ENCODE results near the gene CHRNB4. TPM values are rescaled to one million over a fixed set of nuclear protein-coding genes. Genes with fewer than 3 reads are reported as not detected.

The CHRNB4 gene
- total RNA-seq, 4 donors from 2014 or later: 0.27 to 0.32 TPM; not detected in 2

DNA sequence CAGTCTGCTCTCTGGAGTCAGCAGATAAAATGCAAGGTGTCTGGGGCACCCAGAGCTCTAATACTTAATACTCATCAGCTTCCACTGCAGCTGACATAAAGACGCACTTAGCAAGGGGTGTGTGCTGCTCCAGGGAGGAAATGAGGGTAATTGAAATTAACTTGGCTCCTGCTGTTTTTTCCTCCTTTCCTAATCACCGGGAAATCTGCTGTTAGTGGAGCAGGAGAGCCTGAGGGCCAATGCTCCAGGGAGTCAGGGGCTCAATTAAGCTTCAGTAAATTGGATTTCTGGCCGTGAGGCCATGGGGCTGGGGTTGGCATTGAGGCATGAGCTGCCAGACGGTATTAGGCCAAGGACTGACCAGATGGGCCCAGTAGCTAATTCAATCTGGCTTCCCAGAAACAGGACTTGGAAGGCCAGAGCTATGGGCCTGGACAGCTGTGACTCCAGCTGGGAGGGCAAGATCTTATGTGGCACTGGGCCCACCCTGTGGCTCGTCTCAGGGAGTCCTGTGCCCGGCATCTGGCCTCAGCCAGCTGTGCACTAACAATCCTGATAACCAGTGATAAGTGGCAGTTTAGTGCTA is 30.7 kb upstream of the CHRNB4 start:
- no peak overlapping the region for H3K27ac ChIP-seq
- H3K4me3 ChIP-seq: no peak overlapping the region
- 65% methylated on average over 6 of the region's 6 CpGs; no CpG with 5 or more reads in 1 of the 2 donors for WGBS, 2 donors (ENCODE audit: low coverage in 1 of 2)
- TF ChIP-seq EP300 (IDR thresholded peaks at IDR 0.05; ENCODE audit: low read depth): no peak
- TF ChIP-seq, protein P1, sequence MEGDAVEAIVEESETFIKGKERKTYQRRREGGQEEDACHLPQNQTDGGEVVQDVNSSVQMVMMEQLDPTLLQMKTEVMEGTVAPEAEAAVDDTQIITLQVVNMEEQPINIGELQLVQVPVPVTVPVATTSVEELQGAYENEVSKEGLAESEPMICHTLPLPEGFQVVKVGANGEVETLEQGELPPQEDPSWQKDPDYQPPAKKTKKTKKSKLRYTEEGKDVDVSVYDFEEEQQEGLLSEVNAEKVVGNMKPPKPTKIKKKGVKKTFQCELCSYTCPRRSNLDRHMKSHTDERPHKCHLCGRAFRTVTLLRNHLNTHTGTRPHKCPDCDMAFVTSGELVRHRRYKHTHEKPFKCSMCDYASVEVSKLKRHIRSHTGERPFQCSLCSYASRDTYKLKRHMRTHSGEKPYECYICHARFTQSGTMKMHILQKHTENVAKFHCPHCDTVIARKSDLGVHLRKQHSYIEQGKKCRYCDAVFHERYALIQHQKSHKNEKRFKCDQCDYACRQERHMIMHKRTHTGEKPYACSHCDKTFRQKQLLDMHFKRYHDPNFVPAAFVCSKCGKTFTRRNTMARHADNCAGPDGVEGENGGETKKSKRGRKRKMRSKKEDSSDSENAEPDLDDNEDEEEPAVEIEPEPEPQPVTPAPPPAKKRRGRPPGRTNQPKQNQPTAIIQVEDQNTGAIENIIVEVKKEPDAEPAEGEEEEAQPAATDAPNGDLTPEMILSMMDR (IDR thresholded peaks at IDR 0.05): no peak
- no peak for TF ChIP-seq POLR2A (IDR thresholded peaks at IDR 0.05)
- TF ChIP-seq POLR2AphosphoS5 (IDR thresholded peaks at IDR 0.05): no peak
- in situ Hi-C loops (cut with MboI; ENCODE audit: low pct_ligation_motif_present in 1 of 4, low pct_unique_long_range_greater_than_20kb in 1 of 4, low sequenced_read_pairs in 3 of 4): no loop called here
- no peaks in the 10 kb centered on the region for H3K4me1 ChIP-seq
- no peaks in the 10 kb centered on the region for H3K27me3 ChIP-seq
- H3K9me3 ChIP-seq: no peaks in the 10 kb centered on the region
- DNase-seq: no peak
- intact Hi-C loops (cut with DNase I; ENCODE audit: low total_unique reads): no loop called here
- no peaks in the 10 kb centered on the region for H3K36me3 ChIP-seq

DNA sequence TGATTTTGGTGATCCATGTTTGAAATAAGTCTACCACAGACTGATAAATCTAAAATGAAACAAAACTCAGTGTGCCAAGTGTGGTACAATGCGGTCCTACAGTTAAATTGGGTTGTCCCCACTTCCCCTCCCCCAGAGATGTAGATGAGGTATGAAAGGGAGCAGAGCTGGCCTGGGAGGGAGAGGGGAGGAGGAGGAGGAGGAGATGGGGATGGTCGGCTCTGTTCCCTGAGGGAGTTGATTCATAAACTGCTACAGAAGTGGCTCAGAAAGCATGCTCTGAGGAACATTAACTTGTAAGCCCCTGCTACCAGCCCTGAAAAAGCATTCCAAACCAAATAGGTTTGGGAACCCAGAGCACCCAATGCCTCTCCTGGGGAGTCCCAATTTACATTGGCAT is 28.0 kb upstream of the CHRNB4 start:
- Histone ChIP-seq H3K27ac (no peak overlapping the region), H3K9me3 (no peaks in the 10 kb centered on the region), H3K4me1 (no peaks in the 10 kb centered on the region), H3K4me3 (no peak overlapping the region), H3K27me3 (no peaks in the 10 kb centered on the region), H3K36me3 (no peaks in the 10 kb centered on the region)
- DNase-seq: no peak
- WGBS, 2 donors (ENCODE audit: low coverage in 1 of 2): 62% methylated on average over 2 of the region's 2 CpGs; no CpG with 5 or more reads in 1 of the 2 donors
- in situ Hi-C loops (cut with MboI; ENCODE audit: low pct_ligation_motif_present in 1 of 4, low pct_unique_long_range_greater_than_20kb in 1 of 4, low sequenced_read_pairs in 3 of 4): no loop called here
- TF ChIP-seq POLR2A (IDR thresholded peaks at IDR 0.05) (no peak), POLR2AphosphoS5 (IDR thresholded peaks at IDR 0.05) (no peak), EP300 (IDR thresholded peaks at IDR 0.05; ENCODE audit: low read depth) (no peak)
- TF ChIP-seq, protein P1 (IDR thresholded peaks at IDR 0.05): no peak
- intact Hi-C loops (cut with DNase I; ENCODE audit: low total_unique reads): no loop called here

DNA sequence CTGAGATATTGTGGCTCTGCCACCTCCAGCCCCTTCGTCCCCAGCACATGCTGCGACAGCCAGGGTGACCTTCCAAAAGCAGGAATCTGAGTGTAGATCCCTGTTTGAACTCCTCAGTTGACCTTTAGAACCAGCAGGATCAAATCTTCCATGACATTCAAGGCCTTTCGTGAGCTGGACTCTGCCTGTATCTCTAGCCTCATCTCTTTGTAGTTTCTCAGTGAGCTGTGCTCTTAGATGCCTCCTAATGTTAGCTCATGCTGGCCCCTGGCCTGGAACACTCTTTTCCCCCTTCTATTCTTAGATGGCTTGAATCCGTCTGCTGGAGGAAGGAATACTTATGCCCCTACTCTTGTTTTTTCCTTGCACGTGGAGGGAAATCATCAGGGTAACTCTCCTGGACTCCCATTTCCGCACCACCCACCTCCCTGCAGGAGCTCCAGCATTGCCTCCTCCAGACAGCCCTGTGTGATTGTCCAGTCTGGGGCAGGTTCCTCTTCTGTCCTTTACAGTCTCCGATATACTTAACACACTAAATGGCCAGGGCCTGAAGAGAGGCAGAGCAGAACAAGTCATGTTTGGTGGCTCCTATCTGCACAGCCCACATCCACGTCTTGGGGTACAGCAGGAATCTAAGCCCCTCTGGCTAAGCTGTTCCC is 26.7 kb upstream of the CHRNB4 start:
- intact Hi-C loops (cut with DNase I; ENCODE audit: low total_unique reads): no loop called here
- H3K27ac ChIP-seq: no peak overlapping the region
- TF ChIP-seq, protein P1 (IDR thresholded peaks at IDR 0.05): no peak
- no peak for TF ChIP-seq POLR2AphosphoS5 (IDR thresholded peaks at IDR 0.05)
- TF ChIP-seq POLR2A (IDR thresholded peaks at IDR 0.05): no peak
- TF ChIP-seq EP300 (IDR thresholded peaks at IDR 0.05; ENCODE audit: low read depth): no peak
- no peaks in the 10 kb centered on the region for H3K9me3 ChIP-seq
- no peak for DNase-seq
- WGBS, 2 donors (ENCODE audit: low coverage in 1 of 2): 82% methylated on average over 8 of the region's 8 CpGs; no CpG with 5 or more reads in 1 of the 2 donors
- no peaks in the 10 kb centered on the region for H3K4me1 ChIP-seq
- in situ Hi-C loops (cut with MboI; ENCODE audit: low pct_ligation_motif_present in 1 of 4, low pct_unique_long_range_greater_than_20kb in 1 of 4, low sequenced_read_pairs in 3 of 4): no loop called here
- H3K4me3 ChIP-seq: no peak overlapping the region
- H3K36me3 ChIP-seq: no peaks in the 10 kb centered on the region
- no peaks in the 10 kb centered on the region for H3K27me3 ChIP-seq

DNA sequence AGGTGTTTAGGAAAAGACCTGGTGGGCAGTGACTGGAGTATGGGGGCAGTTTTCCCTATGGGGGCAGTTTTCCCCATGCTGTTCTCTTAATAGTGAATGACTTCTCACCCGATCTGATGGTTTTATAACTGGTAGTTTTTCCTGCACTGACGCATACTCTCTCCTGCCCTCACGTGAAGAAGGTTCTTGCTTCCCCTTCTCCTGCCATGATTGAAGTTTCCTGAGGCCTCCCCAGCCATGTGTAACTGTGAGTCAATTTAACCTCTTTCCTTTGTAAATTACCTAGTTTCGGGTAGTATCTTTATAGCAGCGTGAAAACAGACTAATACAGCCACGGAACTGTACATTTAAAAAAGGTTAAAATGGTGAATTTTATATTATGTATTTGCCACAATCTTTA is 25.0 kb upstream of the CHRNB4 start:
- in situ Hi-C loops (cut with MboI; ENCODE audit: low pct_ligation_motif_present in 1 of 4, low pct_unique_long_range_greater_than_20kb in 1 of 4, low sequenced_read_pairs in 3 of 4): no loop called here
- TF ChIP-seq POLR2AphosphoS5 (IDR thresholded peaks at IDR 0.05) (no peak), POLR2A (IDR thresholded peaks at IDR 0.05) (no peak), EP300 (IDR thresholded peaks at IDR 0.05; ENCODE audit: low read depth) (no peak)
- TF ChIP-seq, protein P1 (IDR thresholded peaks at IDR 0.05): no peak
- DNase-seq: no peak
- no peaks in the 10 kb centered on the region for H3K9me3 ChIP-seq
- WGBS, 2 donors (ENCODE audit: low coverage in 1 of 2): 77 to 93% methylated on average over 6 of the region's 6 CpGs
- H3K27me3 ChIP-seq: no peaks in the 10 kb centered on the region
- no peak overlapping the region for H3K4me3 ChIP-seq
- no peak overlapping the region for H3K27ac ChIP-seq
- no peaks in the 10 kb centered on the region for H3K4me1 ChIP-seq
- H3K36me3 ChIP-seq: no peaks in the 10 kb centered on the region
- intact Hi-C loops (cut with DNase I; ENCODE audit: low total_unique reads): no loop called here
